Raji (cell line): Measurements from ENCODE around the gene PRODH2.

Experiments
- POLR2A ChIP-seq: IDR thresholded peaks from 2 replicates; pipeline ENCODE4 v1.6.1; 2011; ENCODE audit warnings: low read depth, low read length, control low read depth; ENCODE audit not compliant: insufficient read depth

PRODH2 gene

DNA sequence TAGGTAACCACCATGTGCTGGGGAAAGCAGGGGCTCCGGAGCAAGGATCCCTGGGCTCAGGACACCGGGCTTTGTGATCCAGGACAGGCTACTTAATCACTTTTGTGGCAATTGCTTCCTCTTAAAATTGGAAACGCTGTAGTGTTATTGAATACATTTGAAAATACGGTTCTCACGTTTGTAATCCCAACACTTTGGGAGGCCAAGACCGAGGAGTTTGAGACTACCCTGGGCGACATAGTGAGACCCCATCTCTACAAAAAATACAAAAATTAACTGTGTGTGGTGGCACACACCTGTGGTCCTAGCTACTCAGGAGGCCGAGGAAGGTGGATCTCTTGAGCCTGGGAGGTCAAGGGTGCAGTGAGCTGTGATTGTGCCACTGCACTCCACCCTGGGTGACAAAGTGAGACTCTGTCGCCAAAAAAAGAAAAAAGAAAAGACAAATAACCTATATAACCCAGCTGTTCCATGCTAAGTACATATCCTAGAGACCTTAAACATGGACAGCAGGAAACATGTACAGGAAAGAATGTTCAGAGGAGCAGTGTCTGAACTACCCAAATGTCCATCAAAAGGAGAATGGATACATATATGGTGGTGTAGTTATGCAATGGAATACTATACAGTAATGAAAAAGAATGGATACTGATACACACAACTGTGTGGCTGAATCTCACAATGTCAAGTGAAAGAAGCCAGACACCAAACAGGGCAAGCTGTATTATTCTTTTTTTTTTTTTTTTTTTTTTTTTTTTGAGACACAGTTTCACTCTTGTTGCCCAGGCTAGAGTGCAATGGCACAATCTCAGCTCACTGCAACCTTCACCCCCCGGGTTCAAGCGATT, 622 bp upstream of the PRODH2 start:
- TF ChIP-seq POLR2A, result no peak

- no peak for TF ChIP-seq POLR2A
These were observed 1.1 kb downstream of the PRODH2 start for GRCh38 chr19:35811317-35812219.

- TF ChIP-seq POLR2A, result no peak
These were observed 5.0 kb downstream of the PRODH2 start for GRCh38 chr19:35807633-35808032.

DNA sequence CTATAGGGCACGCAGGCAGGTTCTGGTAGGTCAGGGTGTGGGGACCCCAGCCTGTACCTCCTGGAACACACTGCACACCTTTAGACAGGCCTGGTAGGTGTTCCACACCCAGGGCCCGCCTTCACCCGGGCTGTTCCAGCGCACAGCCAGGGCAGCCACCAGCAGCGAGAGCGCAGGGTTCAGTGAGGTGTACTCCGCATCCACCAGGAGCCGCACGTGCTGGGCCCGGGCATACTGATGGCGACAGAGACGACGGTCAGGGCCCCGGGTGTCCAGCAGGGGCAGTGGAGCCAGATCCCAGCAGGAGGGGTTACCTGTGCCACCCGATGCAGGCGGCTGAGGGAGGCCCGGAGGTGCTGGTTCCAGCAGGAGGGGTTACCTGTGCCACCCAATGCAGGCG, 6.0 kb downstream of the PRODH2 start:
- no peak for TF ChIP-seq POLR2A

DNA sequence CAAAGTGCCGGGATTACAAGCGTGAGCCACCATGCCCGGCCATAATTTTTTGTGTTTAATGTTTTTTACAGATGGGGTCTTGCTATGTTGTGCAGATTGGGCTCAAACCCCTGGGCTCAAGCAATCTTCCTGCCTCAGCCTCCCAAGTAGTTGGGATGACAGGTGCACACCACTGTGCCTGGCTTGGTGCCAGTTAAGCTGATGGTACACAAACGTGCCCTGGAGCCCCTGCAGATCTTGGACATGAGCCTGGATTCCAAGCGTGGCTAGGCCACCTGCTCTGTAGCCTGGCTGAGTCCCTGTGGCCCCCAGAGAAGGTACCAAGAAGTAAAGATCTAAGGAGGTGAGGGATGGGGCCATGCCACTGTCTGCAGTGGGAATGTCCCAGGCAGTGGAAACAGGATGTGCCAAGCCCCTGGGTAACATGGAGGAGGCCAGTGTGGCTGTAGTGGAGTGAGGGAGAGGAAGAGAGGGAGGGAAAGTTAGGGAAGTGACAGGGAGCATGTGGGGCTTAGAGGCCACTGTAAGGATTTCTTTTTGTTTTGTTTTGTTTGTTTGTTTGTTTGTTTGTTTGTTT, 7.0 kb downstream of the PRODH2 start:
- no peak for TF ChIP-seq POLR2A

DNA sequence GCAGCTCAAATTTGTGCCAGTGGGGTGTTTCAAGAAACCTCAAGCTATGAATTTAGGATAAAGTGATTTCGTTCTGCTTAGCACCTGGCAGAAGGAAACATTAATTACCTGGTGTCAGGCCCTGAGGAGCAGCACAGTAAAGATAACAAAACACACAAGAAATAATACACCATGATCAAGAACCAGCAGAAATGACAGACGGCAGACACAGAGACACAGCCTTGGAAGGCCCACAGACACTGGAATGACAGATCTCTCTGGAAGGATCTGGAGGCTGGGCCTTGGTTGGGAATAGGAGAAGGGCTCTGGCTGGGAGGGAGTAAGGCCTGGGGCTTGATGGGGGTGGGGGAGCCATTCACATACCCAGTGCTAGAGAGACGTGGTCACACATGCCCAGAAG, 10.8 kb downstream of the PRODH2 start:
- no peak for TF ChIP-seq POLR2A

GRCh38 chr19:35797663-35798062, 15.0 kb downstream of the PRODH2 start:
- TF ChIP-seq POLR2A, result no peak

- TF ChIP-seq POLR2A, result no peak
These were observed 15.8 kb downstream of the PRODH2 start for GRCh38 chr19:35796645-35797542.

GRCh38 chr19:35793381-35794165, 19.1 kb downstream of the PRODH2 start:
- no peak for TF ChIP-seq POLR2A

GRCh38 chr19:35792888-35793287, 19.8 kb downstream of the PRODH2 start:
- TF ChIP-seq POLR2A, result no peak

- no peak for TF ChIP-seq POLR2A
These were observed 20.3 kb downstream of the PRODH2 start for GRCh38 chr19:35792312-35792711.

GRCh38 chr19:35791814-35792279, 20.8 kb downstream of the PRODH2 start:
- TF ChIP-seq POLR2A, result no peak

DNA sequence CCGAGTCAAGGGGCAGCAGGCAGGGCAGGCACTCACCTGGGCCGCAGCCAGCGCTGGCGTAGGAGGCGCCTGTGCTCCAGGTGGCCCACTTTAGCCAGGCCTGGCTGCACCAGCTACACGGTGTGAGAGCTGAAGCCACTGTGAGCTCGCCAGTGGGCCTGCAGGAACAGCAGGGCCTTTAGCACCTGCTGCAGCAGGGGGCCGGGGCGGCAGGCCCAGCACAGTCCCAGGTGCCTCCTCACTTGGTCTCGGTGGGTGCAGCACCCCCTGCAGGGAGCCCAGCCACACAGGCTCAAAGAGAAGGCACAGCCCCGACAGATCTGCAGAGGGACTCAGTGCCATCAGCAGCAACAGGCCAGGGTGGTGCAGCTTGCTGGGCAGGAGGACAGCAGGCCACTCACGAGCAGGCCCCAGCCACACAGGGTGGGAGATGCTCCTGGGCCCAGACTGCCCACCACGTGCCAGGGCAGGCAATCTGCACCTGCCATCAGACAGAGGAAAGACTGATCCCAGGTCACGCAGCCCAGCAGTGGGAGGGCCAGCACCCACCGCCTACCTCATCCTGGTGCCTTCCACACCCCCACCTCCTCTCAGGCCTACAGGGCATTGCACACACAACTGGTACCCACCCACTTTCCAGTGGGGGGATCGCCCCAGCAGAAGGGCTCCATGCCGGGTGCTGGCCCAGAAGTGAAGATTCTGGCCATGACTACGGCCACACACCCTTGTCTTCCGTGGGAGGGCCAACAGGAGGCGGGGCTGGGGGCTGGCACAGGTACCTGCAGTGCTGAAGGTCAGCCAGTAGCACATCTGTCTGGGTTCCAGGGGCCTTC, 21.4 kb downstream of the PRODH2 start:
- TF ChIP-seq POLR2A, result no peak
